HG02610 (cell line): ENCODE measurements around the gene CFAP299.
"Not testable (repeated sequence)": the region's sequence is repeated elsewhere in the genome, so short reads cannot be mapped to it uniquely, and the experiment has no call there.

Source experiments
- ATAC-seq: cut with Tn5 transposase; IDR thresholded peaks from one replicate; pipeline ENCODE4 v1.9.1; 2021; ENCODE audit warnings: mild to moderate bottlenecking, moderate library complexity; ENCODE audit not compliant: unreplicated experiment

The CFAP299 gene

DNA sequence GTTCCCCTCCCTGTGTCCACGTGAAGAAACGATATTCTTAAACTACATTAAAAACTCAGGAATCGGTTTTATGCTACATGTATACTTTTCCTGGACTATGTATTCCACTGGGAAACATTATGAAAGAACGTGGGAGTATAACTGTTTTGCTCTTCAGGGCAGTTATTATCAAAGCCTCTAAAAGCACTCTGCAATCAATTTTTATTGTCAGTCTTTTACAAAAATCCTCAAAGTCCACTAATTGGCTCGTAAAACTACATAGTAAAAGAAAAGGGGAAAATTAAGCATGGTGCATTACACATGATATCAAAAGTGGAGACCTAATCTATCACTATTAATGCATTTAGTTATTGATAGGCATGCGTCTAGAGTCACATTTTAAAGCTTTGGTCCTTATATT lies 11.4 kb upstream of the CFAP299 start:
- no peak for ATAC-seq

DNA sequence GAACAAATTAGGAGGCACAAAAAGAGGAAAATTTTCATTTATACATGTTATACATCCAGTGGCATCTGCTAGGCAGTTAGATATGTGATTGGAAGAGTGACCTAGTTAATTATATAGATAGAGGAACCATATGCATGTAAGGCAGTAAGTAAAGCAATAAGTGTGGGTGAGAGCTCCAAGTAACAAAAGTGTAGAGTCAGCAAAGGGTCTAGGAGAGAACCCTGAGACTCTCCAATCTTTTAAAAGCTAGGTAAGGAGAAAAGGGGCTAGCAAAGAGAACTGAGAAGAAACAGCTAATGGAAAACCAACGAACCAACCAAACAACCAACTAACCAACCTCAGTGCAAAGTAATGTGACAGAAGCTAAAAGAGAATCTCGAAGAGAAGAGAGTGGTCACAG lies 3.8 kb upstream of the CFAP299 start:
- no peak for ATAC-seq

DNA sequence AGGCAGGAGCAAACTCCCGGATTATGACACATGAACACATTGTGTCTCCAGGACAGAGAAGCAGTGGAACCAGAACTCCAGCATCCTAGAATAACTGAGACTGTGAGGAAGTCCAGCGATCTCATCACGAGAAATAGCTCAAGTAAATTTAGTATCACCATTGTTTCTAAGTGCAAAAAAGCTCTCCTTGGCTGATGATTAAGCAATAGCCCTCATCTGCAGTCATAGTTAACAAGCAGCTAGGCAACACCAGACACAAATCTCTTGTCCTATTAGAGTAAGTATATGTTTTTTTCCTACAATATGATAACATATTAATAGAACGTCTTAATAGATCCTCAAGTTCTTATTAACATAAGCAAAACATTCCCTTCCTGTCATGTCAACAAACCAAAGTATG lies 2.4 kb upstream of the CFAP299 start:
- ATAC-seq, result no peak

- ATAC-seq, result no peak
Observed at GRCh38 chr4:80334568-80334967, 962 bp upstream of the CFAP299 start.

GRCh38 chr4:80335226-80335553 lies 340 bp upstream of the CFAP299 start:
- no peak for ATAC-seq

GRCh38 chr4:80336582-80336981 lies 1.1 kb downstream of the CFAP299 start:
- ATAC-seq, result no peak

GRCh38 chr4:80340036-80340435 lies 4.5 kb downstream of the CFAP299 start:
- ATAC-seq, result no peak

DNA sequence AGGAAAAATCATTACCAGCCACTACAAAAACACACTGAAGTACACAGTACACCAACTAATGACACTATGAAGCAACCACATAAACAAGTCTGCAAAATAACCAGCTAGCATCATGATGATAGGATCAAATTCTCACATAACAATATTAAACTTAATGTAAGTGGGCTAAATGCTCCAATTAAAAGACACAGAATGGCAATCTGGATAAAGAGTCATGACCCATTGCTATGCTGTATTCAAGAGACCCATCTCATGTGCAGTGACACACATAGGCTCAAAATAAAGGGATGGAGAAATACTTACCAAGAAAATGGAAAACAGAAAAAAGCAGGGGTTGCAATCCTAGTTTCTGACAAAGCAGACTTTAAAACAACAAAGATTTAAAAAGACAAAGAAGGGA lies 7.2 kb downstream of the CFAP299 start:
- ATAC-seq, result not testable (repeated sequence)

DNA sequence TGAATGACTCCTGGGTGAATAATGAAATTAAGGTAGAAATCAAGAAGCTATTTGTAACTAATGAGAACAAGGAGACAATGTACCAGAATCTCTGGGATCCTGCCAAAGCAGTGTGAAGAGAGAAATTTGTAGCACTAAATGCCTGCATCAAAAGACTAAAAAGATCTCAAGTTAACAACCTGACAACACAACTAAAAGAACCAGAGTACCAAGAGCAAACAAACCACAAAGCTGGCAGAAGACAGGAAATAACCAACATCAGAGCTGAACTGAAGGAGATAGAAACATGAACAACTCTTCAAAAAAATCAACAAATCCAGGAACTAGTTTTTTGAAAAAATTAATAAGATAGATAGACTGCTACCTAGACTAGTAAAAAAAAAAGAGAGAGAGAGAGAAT lies 8.4 kb downstream of the CFAP299 start:
- no peak for ATAC-seq

DNA sequence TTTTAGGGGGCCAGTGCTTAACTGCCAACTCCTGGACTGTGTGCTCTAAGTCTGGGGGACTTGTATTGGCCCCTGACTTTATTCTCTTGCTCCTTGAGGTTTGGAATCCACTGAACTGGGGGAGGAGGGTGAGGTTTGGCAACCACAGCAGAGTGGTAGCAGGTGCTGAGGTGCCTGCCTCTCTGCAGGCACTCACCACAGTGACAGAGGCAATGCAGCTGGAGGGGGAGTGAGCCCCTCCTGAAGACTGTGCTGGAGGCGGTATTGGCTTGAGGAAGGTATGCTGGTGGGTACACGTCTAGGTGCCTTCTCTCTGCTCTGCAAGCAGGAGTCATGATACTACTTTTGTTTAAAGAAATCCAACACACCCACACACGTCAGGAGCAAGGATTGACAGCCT lies 24.6 kb downstream of the CFAP299 start:
- no peak for ATAC-seq

- ATAC-seq, result no peak
Observed at GRCh38 chr4:80360900-80361299, 25.4 kb downstream of the CFAP299 start.

DNA sequence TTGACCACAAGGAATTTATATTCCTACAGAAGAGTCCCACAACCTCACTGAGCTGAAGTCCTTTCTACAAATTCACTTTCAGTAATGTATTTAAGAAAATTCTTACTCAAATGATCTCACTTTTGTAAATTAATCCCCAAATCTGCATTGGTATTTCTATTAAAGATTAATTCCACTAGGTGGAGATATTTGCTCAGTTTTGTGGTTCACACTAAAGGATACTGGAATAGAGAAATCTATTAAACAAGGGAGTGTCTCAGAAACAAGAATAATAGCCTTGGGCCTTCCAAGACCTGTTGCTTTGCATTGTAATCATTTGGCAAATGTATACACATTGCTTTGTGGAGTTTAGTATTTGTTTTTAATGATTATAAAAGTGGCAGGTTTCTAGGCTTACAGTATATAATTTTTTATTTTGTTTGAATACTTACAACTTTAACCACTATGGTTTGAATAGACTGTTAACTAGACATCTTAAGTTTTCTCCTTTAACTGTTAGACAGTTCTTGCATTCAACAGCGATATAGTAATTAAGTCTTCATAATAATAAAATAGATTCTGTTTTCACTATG lies 25.9 kb downstream of the CFAP299 start:
- ATAC-seq, result no peak

DNA sequence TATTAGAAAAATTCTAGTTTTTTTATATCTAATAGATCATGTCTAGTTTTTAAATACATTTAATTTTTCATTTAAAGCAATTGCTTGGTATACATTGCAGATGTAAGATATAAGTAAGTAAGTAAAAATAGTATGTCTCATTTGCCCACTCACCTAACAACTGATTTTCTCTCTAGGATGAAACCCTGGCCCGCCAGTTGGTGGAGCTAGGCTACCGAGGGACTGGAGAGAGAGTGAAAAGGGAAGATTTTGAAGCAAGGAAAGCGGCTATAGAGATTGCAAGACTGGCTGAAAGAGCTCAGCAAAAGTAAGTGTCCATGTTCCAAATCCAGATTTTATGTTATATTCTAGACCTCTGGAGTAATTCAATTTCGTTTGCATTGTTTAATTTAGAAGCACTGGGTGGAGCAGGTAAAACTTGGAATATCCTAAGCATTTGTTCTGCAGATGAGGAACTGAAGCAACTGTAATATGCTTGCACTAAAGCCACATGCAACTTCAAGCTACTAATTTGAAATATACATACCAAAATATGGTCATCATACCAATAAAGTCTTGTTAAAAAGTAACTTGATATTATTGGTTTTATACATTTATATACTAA lies 27.1 kb downstream of the CFAP299 start:
- ATAC-seq, result no peak

- ATAC-seq, result peak; percentile 58
Observed at GRCh38 chr4:80365928-80366327, 30.4 kb downstream of the CFAP299 start.

- ATAC-seq, result no peak
Observed at GRCh38 chr4:80367737-80368136, 32.2 kb downstream of the CFAP299 start.

- no peak for ATAC-seq
Observed at GRCh38 chr4:80370635-80371034, 35.1 kb downstream of the CFAP299 start.

DNA sequence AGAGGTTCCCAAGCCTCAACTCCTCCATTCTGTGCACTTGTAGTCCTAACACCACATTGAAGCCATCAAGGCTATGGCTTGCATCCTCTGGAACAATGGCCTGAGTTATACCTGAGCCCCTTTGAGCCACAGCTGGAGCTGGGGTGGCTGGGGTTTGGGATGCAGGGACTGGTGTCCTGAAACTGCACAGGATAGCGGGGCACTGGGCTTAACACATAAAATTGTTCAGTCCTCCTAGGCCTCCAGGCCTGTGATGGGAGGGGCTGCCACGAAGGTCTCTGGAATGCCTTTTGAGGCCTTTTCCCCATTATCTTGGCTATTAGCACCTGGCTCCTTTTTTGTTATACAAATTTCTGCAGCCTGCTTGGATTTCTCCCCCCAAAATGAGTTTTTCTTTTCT lies 35.5 kb downstream of the CFAP299 start:
- no peak for ATAC-seq

- no peak for ATAC-seq
Observed at GRCh38 chr4:80374180-80374579, 38.6 kb downstream of the CFAP299 start.

GRCh38 chr4:80382090-80382832 lies 46.7 kb downstream of the CFAP299 start:
- ATAC-seq, result no peak

- ATAC-seq, result no peak
Observed at GRCh38 chr4:80385397-80386280, 50.1 kb downstream of the CFAP299 start.

GRCh38 chr4:80386281-80386886 lies 50.9 kb downstream of the CFAP299 start:
- ATAC-seq, result no peak
